GM12891 (cell line): ENCODE results near the gene SERF1A.
"Not testable (repeated sequence)": the region's sequence is repeated elsewhere in the genome, so short reads cannot be mapped to it uniquely, and the experiment has no call there.

Source experiments
- POLR2A ChIP-seq: IDR thresholded peaks from 2 replicates; pipeline ENCODE4 v1.6.1; 2011; ENCODE audit warnings: low read depth, low read length, control low read depth
- POLR2AphosphoS5 ChIP-seq: IDR thresholded peaks from 2 replicates; pipeline ENCODE4 v1.6.1; 2011; ENCODE audit warnings: low read depth, low read length, control low read depth
- TAF1 ChIP-seq: IDR thresholded peaks from 2 replicates; pipeline ENCODE4 v1.6.1; 2011; ENCODE audit warnings: low read depth, low read length, control low read depth

- not testable (repeated sequence) for TF ChIP-seq POLR2A, POLR2AphosphoS5, TAF1
Measured at GRCh38 chr5:70932560-70932959, 32.1 kb downstream of the SERF1A start.
